AG09309 (cell line): ENCODE results near the gene NDC1.

Experiments used
- DNase-seq: peaks from one replicate; pipeline ENCODE4 v3.0.0-alpha.2; 2010; ENCODE audit warnings: low read depth
- H3K4me3 ChIP-seq: 2 replicates; pipeline ENCODE4 v1.5.1; 2011; ENCODE audit warnings: mild to moderate bottlenecking, low read depth, low read length, moderate library complexity; ENCODE audit not compliant: control insufficient read depth
- CTCF ChIP-seq: IDR thresholded peaks from 2 replicates; pipeline ENCODE4 v1.5.1; 2011; ENCODE audit warnings: mild to moderate bottlenecking, low read depth, low read length, inconsistent platforms; ENCODE audit not compliant: insufficient read depth, control insufficient read depth; ENCODE audit errors: missing control alignments

The NDC1 gene

DNA sequence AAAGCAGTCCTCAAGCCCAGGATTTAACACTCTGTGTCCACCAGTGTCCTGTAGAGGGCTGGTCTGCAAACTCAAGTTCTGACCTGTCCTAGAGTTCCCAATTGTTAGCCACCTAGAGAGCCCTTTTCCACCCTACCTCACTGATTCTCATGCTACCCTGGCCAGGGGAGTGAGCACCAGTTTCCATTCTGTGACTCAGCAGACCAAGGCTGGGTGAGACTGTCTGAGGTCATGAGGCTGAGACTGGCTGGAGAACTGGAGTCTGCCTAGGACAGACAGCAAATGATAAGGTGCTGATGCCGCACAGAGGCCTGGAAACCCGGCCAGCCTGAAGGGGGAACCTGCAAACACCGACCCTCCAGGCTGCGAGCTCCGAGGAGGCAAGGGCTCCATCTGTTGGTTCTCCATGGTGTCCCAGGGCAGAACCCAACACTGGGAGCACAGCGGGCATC is 112.8 kb downstream of the NDC1 start:
- TF ChIP-seq CTCF, result peak; percentile 24
- no peak overlapping the region for H3K4me3 ChIP-seq
- no peak for DNase-seq

GRCh38 chr1:53722025-53722424 is 116.1 kb downstream of the NDC1 start:
- DNase-seq, result no peak
- H3K4me3 ChIP-seq, result no peak overlapping the region
- no peak for TF ChIP-seq CTCF

DNA sequence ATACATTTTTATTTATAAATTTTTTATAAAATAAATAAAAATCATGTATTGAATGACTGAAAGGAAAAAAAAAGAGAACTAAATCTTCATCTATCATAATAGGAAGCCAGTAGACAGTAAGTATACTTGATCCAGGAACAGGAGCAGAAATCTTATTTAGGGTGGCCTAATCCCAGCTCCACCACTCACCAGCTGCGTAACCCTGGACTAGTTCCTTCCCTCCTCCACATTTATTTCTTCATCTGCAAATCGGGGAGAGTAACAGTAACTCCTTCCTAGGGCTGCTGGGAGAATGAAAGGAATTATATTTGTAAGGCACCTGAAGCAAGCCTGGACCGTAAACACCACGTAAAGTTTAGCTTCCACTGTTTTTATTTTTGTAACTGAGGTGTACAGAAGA is 117.0 kb downstream of the NDC1 start:
- no peak for TF ChIP-seq CTCF
- no peak overlapping the region for H3K4me3 ChIP-seq
- no peak for DNase-seq

GRCh38 chr1:53719469-53719868 is 118.6 kb downstream of the NDC1 start:
- no peak for TF ChIP-seq CTCF
- H3K4me3 ChIP-seq, result no peak overlapping the region
- no peak for DNase-seq

- TF ChIP-seq CTCF, result no peak
- no peak overlapping the region for H3K4me3 ChIP-seq
- no peak for DNase-seq
These were observed 119.7 kb downstream of the NDC1 start for GRCh38 chr1:53718443-53718842.

- TF ChIP-seq CTCF, result no peak
- H3K4me3 ChIP-seq, result no peak overlapping the region
- DNase-seq, result no peak
These were observed 120.9 kb downstream of the NDC1 start for GRCh38 chr1:53717025-53717804.
